NT2/D1 (cell line): ENCODE measurements around the gene SLC25A31.

Source experiments
- SUZ12 ChIP-seq: IDR thresholded peaks from 2 replicates; pipeline ENCODE4 v1.6.1; 2011; ENCODE audit not compliant: insufficient read length, insufficient read depth; ENCODE audit errors: extremely low read depth
- YY1 ChIP-seq: IDR thresholded peaks from 2 replicates; pipeline ENCODE4 v1.6.1; 2011; ENCODE audit not compliant: insufficient read length, insufficient read depth

DNA sequence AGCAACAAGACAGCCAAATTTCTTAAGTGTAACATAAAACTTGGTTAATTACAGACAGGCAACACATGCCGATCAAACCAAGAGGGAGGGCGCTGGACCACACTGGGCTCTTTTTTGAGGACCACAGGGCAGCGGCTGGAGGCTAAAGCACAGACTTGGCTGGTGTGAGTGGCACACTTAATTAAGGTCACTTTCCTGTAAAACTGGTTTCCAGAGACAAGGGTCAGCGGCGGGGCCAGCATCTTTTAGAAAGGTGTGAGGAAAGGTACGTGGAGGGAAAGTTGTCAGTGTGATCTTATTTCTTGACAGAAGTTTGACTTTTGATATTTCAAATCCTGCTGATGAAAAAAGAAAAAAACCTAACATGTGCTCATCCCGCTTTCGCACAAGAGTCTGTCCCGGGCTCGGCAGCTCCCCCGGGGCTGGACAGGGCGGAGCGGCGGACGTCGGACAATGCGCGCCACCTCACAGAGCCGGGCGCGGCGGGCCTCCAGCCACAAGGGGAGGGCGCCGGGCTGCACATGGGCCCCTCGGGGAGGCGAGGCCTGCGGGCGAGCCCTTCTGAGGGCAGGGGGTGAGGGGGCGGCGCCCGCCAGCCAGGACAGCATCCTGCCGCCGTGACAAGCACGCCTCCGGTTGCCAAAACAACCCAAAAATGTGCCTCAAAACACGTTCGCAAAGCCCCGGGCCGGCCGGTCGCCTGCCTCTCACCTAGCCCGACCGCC, 51.3 kb downstream of the SLC25A31 start:
- TF ChIP-seq SUZ12 (no peak), YY1 (no peak)
